NCI-H1436 treated with DMSO at 0.1 percent for 48 hours (cell line): ENCODE results near the gene ZNF740.

ENCODE experiments used
- DNase-seq: peaks from one replicate; lab custom pipeline; 2025; lab: John Stamatoyannopoulos, UW

ZNF740 gene

DNA sequence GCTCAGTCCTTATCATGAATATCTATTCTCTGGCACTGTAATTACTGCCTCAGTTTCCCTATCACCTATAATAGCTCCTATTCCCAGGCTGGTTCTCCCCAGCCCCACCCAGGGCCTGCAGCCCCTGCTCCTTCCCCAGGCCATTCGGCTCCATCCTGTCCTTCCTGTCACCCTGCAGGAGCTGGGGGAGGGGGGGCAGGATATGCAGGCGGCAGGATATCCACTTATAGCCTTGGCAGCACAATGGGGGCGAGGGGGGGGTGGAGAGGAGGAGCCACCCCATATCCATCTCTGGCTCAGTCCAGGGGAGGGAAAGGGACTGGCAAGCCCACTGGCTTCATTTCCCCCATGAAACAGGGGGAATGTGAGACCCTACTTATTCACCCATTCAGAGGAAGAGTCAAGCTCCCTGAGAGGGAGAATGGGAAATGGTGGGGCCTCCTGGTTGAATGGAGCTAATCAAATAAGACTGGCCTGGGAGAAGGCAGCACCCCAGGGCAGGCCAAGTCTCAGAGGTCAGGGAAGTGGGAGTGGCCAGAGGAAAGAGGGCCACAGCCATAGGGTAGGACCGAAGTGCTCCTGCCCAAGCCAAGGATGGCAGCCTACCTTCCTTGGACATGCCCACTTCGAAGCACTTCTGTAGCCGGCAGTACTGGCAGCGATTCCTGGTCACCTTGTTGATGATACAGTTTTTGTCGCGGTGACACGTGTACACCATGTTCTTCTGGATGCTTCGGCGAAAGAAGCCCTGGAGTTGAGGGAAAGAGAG is 34.3 kb downstream of the ZNF740 start:
- DNase-seq, result no peak

DNA sequence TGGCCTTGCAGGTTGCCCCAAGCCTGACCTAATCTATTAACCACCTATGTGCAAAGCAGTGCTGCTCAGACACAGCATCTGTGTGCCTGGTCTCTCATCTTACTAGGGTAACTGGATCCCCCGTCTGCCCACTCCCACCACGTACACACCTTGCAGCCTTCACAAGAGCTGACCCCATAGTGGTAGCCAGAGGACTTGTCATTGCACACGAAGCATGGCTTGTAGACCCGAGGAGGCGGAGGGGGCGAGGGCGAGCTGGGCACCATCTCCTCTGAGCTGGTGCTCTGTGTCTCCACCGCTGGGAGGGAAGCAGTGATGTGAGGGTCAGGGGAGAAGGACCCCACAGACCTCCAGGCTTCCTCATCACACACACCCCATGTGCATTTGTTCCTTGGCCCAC is 35.0 kb downstream of the ZNF740 start:
- no peak for DNase-seq

DNA sequence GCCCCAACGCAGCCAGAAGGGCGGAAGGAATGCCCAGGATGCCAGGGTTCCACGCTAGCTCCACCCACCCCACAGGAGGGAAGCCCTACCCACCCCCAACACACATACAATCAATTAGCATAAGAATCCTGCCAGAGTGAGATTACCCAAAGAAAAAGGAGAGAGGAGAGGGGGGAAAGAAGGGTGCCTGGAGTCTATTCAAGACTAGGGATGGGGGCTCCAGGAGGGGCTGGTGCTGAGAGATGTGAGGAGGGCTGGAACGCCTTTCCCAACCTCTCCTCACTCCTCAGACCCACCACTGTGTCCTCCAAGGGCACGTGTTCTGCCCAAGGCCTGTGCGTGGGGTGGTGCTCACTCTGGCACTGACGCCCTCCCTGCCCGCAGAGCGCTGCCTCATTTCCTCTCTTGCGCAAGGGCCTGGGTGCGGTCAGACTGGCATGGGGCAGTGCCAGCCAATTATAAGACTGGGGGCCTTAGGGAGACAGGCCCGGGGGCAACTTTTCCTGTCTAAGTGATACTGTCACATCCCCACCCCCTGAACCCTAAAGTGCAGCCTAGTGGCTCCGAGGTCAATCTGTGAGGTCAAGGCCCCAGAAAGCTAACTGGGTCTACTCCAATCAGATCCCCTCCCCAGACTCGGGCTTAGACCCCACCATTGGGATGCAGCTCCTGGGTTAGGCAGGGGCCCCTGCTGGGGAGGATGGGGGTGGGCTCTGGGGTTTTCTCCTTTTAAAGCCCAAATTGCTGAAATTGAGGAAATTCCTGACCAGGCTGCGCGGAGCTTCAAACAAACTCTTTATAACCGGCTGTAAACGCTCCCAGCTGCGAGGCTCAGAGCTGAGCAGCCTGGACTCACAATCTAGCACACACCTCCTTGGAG is 36.8 kb downstream of the ZNF740 start:
- DNase-seq, result no peak

DNA sequence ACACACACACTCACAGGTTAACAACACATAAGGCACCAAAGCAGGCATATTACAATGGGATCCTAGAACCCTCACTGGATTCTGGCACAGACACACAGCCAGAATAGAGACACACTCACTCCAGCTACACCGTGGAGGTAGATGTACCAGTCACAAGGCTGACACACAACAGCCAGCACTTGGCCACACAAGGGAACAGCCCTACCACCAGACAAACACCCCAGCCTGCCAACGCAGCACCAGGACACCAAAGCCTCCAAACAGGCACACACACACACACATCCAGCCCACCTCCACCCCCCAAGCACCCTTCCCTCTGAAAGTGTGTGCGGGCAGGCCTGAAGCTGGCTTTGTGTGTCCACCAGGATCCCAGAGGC is 37.4 kb downstream of the ZNF740 start:
- no peak for DNase-seq

DNA sequence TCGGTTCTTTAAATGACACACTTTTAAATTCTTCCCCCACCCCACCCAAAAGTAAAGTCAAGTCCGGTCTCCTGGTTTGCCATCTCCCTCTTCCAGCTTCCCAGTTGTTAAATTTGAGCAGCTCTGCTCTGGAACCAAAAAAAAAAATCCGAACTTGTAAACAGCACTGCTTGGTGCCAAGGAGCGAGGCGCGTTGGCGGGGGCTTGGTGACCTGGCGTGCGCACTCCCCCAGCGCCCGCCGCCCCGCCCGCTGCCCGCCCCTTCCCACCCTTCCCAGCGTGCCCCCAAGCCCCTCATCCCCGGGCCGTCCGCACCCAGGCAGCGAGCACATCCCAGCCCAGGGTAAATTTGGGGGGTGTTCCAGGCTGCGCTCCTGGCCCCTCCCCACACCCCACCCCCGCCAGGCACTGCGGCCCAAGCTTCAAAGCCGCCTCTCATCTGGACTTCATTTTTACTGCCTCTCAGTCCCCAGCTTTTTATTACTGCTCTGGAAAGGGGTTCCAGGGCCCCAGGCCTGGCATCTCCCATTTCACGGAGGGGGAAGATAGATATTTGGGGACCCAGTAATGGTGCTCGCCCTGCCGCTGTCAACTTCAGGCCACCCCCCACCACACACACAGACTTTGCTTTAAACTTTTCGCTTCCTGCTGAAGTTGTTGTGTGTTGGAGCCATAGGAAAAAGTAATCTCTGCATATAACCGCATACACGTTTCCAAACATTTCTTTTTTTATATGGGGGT is 38.2 kb downstream of the ZNF740 start:
- no peak for DNase-seq

DNA sequence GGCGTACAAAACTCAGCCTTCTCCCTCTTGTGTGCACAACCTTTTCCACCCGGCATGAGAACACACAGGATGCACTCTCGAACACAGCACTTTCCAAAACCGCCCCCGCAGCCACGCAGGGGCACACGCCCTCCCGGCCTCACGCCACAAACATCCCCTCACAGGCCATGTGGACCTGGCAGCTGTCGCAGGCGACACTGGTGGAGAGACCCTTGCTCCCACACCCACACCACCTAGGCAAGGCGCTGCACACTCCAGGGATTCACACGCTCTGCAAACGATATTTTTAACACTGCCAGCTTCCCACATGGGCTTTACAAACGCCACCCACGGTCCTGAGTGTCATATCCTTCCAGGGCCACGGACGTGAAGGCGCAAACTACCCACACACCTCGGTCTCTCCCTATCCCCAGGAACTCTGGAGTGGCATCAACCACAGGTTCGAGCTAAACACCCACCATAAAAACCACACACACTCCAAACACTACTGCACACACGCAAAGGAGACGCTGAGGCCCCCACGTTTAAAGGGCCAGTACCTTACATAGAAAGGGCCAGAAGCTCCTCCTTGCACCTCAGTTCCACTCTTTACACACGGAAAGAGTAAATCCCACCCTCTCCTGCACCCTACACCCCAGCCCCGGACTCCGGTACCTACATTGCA is 38.9 kb downstream of the ZNF740 start:
- no peak for DNase-seq

DNA sequence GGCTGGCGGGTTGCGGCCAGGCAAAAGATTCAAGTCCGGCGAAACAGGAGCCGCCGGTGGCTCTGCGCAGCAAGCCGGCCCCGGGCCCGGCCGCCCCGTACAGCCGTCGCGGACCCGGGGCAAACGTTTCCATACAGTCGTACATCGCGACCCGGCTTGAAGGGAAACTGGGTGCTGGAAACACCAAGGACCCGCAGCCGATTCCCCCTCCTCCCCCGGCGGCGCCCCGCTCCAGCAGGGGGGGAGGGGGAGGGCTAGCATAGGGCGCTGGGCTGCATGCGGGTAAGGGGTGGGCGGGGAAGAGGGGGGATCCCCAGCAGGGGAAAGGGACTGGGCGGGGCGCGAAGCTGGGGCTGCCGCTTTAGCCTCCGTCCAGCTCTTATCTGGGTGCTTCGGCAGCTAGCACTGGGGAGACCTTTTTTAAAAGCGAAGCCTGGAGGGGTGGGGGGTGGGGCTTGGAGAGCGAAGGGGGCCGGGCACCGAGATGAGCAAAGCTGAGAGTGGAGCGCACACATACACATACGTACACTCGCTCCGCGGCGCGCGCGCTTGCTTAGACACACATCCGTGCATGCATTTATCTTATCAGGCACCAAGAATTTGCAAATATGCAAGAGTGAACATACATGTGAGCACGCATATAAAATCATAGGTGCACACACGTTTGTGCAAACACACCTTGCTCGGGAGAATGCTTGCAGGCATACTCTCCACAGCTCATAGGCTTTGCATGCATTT is 39.6 kb downstream of the ZNF740 start:
- no peak for DNase-seq

DNA sequence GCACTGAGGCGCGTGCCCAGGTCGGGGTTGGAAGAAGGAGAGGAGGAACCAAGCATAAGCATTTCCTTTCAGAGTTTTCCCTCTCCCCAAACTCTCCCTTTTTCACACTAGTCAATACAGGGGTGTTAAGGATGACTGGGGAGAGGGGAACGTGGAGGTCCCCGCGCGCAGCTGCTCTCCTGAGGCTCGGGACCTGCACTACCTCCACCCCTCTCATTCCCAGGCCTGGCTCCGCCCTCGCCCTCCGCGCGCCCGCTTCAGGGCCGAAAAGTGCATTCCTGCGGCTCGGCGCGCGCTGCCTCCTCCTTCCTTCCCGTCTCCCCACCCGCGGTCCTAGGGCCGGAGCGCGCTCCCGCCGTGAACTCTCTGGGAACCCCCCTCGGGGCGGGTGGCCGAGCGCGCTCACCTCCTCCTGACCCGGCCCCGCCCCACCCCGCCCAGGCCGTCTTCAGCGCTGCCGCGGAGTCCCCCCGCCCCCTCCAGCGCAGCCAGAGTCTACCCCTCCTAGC is 40.2 kb downstream of the ZNF740 start:
- DNase-seq, result no peak

DNA sequence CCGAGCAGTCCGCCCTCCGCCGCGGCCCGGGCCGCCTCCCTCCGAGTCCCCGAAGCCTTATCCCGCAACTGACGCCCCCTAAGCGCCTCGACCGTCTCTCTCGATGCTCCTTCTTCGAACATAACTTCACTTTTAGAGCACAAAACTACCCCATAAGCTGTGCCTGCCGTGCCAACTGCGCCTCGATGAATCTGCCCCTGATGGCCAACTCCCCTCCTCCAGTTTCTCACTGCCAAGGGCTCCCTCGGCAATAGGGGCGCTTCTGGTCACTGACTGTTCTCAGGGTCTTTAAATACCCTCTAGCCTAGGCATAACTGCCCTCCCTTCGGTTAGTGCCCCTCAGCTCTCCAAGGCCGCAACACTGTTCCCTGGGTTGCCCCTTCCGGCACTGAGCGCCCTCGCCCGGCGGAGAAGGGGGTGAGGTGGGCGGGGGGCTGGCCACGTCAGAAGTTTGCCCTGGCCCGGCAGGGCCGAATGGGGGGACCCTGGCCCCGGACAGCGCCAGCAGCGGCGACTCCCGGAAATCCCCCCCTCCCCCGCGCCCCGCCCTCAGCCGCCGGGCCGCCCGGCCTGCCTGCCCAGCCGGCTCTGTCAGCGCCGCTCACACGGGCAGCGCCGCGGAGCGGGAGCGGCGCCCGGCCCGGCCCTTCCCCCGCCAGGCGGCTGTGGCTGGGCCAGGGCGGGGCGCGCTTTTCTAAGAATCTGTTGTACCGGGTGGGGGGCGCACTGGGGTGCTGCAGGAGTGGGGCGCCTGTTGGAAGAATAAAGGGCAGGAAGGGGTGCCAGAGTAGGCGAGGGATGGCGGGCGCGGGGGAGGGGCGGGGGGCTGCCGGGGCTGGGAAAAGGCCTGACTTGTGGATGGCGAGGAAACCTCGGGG is 40.9 kb downstream of the ZNF740 start:
- no peak for DNase-seq

DNA sequence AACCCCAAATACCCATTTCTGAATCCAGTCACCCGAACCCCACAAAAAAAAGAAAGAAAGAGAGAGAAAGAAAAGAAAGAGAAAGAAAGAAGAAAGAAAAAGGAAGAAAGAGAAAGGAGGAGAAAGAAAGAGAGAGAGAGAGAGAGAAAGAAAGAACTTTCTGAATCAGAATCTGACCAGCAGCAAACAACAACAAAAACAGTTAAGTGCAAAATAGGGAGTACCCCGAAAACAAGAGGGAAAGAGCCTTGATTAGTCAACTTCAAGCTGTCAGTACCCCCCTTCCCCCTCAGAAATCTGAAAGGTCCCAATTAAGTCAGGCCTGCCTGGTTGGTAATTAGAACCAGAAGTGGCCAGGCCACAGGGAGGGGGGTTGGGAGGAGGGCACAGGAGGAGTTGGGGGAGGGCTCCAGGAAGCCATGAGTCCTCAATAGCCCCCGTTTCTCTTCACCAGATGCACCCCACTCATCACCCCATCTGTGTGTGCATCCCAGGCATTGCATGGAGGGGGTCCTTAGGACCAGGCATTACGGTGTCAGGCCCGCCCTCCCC is 41.7 kb downstream of the ZNF740 start:
- DNase-seq, result no peak

DNA sequence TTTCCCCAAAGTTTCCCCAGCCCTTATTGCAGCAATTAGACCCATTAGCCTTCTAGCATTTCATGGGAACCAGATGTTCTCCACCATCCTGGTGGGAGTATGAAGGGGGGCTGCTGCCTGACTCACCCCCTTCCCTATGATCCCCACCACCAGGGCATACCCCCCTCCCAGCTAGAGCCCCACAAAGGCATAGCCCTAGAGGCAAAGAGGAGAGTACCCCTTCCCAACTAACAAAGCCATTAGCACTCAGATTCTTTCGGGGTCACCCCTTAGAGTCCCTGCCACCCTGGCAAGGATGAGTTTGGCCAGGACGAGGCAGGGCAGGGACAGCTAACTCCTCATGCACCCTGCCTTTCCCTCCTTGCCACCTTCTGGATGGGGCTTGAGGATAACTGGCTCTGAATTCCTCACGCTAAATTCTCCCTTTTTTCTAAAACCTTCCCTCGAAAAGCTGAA is 42.3 kb downstream of the ZNF740 start:
- no peak for DNase-seq

DNA sequence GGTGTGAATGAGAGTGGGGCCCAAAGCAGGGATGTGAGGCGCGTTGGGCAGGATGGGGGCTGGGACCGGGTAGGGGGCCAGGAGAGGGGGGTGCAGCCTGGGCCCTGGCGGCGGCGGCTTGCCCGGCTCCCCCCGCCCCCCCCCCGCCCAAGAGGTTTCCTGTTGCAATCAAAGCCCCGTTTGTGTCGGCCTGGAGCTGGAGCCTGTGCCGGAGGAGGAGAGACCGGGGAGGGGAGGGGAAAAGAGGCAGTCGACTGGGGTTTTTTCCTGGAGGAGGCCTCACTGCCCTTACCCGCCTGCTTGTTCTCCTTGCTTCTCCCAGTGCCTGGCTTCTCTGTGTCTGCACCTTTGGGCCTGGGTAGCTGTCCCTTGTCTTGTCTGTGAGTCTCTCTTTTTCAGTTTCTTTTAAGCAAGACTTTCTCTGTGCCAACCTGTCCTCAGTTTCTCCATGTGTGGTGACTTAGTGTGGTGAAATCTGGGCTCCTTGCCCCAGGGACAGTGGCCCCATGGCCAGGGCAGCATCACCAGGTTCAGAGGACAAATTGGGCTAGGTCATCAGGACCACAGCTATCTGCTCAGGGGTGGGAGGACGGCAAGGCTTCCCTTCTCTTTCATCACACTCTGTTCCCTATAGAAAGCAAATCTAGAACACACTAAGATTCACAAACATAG is 43.0 kb downstream of the ZNF740 start:
- DNase-seq, result no peak

DNA sequence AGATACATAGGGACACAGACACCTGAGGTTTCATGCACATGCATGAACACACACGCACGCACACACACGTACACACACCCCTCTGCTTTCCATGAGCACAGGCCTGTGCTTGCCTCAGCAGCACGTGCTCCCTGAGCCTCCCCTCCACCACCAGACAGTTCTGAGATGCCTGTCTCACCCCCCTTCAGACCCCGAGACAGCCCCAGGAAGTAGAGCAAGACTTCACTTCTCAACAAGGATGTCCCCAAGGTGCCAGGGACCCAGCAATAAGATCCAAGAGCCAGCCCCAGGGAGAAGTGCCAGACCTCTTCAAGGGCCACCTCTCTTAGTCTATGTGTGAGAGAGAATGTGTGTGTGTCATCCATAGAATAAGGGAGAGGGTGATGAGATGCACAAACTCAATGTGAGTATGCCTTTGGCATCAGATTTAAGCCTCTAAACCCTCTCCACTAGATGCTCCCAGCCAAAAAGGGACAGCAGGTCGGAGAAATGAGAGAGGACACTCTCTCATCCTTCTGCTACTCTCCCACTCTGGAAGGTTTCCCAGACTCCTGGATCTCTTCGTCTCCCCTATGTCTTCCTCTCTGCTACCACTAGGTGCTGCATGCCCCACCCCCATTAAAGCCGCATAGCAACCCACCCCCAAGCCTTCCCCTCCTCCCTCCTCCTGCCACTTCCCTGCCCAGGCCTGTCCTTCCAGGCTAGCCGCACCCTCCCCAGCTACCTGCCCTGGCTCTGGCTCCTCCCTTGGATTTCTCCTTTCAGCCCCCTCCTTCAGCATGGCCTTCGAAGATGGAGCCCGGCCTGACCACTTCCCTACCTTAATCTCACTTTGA is 43.8 kb downstream of the ZNF740 start:
- no peak for DNase-seq

DNA sequence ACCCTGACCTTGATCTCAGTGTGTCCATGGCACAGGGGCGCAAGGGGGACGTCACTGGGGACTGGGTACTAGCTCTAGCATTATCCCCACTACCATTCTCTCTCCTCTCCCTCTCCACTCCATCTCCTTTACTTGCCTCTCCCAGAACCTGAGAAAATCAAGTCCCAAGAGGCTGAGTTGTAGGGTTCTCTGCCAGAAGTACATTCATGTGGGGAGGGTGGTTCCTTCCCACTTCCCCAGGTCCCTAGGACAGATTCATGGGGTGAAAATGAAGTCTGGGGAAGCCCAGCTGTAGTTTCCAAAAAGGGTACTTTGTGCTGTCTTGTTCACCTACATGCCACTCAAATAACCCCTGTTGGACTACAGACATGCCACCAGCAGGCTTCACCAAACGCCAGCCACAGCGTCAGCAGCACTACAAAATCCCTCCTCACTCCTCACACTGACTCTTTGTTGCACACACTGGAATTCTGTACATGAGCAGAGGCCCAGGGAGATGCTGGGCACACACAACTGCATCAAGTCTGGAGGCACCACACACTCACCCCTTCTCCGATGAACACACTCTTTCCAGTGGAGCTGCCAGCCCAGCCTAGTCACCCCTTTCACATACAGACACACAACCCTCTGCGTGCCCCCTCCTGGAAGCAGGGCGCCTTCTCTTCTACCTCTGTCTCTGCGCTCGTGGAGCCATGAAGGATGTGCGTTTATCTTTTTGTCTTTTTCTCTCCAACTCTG is 44.5 kb downstream of the ZNF740 start:
- no peak for DNase-seq

DNA sequence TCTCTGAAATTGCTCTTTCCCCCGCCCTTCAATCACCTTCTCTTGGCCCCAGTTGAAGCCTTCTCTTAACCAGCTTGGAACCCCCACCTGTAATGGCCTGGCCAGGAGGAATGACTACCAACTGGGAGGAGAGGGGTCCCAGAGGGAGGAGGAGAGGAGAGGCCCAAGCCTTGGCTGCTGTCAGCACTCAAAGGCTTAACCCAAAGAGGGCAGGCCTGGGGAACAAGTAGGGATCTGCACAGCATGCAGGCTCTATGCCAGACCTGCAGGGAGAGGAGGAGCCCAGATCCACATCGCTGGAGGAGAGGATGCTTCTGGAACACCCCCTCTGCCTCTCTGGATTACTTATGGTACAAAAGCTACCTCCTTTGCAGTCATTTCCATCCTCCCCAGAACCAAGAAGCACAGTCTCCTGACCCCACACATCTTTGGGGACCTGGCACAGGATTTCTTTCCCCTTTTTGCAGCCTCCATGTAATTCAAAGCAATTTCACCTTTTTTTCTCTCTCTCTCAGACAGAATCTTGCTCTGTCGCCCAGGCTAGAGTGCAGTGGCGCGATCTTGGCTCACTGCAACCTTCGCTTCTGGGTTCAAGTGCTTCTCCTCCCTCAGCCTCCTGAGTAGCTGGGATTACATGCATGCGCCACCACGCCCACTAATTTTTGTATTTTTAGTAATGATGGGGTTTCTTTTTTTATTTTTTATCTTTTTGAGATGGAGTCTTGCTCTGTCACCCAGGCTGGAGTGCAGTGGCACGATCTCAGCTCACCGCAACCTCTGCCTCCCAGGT is 45.3 kb downstream of the ZNF740 start:
- no peak for DNase-seq

DNA sequence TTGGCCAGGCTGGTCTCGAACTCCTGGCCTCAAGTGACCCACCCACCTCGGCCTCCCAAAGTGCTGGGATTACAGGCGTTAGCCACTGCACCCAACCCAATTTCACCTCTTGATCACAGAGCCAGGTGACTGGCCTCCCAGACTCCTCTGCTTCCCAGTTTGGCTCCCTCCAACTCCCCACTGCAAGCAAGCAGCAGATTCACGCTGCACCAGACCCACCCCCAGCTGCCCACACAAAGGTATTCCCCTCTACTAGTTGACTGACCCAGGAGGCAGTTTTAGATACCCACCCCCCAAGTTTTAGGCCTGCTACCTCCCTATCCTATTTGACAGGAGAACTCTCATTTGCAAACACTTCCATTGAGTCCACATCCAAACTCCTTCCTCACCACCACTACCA is 46.3 kb downstream of the ZNF740 start:
- no peak for DNase-seq

DNA sequence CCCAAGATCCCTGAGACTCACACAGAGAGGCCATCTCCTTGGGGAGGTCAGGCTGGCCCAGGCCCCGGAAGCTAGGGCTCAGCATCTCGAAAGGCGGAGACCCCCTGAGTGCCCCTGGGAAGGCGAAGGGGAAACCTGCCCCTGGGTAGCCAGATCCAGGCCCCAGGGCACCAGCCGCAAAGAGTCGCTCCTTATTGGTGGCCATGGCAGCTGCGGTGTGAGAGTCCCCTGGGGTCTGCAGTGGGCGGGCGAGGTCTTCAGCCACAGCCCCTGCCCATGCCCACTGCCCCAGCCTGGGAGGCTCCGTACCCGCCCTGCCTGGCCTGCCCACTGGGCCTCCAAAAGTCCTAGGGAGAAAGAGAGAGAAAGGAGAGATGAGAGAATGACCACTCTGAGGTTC is 46.8 kb downstream of the ZNF740 start:
- DNase-seq, result no peak
